Mucosa of descending colon (tissue), 3 donors: ENCODE measurements around the gene KLRF1. TPM values are rescaled to one million over a fixed set of nuclear protein-coding genes. Genes with fewer than 3 reads are reported as not detected.

Experiments used
- ATAC-seq: fragments of 200-7000 bp; cut with Tn5 transposase; one replicate; pipeline ENCODE4 v1.9.1; 2020; ENCODE audit warnings: mild to moderate bottlenecking, moderate library complexity
- DNase-seq, 3 donors: peaks; one replicate each; pipeline ENCODE4 v3.0.0-alpha.2; 2020
- H3K36me3 ChIP-seq: fragments of 200-600 bp; one replicate; pipeline ENCODE4 v1.8.0; 2021; ENCODE audit warnings: low read depth, mild to moderate bottlenecking
- H3K4me1 ChIP-seq: fragments of 200-600 bp; one replicate; pipeline ENCODE4 v1.8.0; 2021; ENCODE audit warnings: low read depth, mild to moderate bottlenecking
- H3K4me3 ChIP-seq: fragments of 200-600 bp; one replicate; pipeline ENCODE4 v1.8.0; 2021; ENCODE audit warnings: mild to moderate bottlenecking
- H3K9me3 ChIP-seq: fragments of 200-600 bp; one replicate; pipeline ENCODE4 v1.8.0; 2021; ENCODE audit warnings: mild to moderate bottlenecking
- CTCF ChIP-seq: fragments of 200-600 bp; IDR thresholded peaks from one replicate; pipeline ENCODE4 v1.8.0; 2022; ENCODE audit warnings: antibody characterized with exemption, mild to moderate bottlenecking
- intact Hi-C, 2 donors: fragments of 100-400 bp; cut with DNase I in 1 of 2; cut with micrococcal nuclease in 1 of 2; formaldehyde crosslinking; loops; one replicate each; pipeline versions ENCODE4 v1.11.0 to v1.11.1; 2022; cut with DNase I, micrococcal nuclease
- total RNA-seq, 3 donors: library from RNA; stranded (reverse); fragmentation: NEBNext Ultra II Directional in 2 of 3; extraction: Animal tissue kit (Norgen Biotek cat#: 25700) in 2 of 3; gene quantifications; one replicate each; pipeline versions ENCODE4 v1.2.1 to v1.2.4, GENCODE V29; 2021 to 2023
- donor health status: DM: no; HTN: no; CAD: no; lungs with moderate emphysema.
- donor health status: DM: no; HTN: no; CAD: no.
- donor health status: DM: no; HTN: yes; CAD: no.

The KLRF1 gene
- total RNA-seq, 3 donors from 2014 or later, result 0.55 to 0.73 (median 0.58) TPM

GRCh38 chr12:9867531-9867930, 40.2 kb downstream of the KLRF1 start:
- no peaks in the 10 kb centered on the region for H3K36me3 ChIP-seq
- no peak for DNase-seq
- no peak for TF ChIP-seq CTCF
- intact Hi-C loops, result no loop called here
- no peak overlapping the region for H3K4me3 ChIP-seq
- no peaks in the 10 kb centered on the region for H3K9me3 ChIP-seq
- H3K4me1 ChIP-seq, result no peaks in the 10 kb centered on the region
- ATAC-seq, result no peak

DNA sequence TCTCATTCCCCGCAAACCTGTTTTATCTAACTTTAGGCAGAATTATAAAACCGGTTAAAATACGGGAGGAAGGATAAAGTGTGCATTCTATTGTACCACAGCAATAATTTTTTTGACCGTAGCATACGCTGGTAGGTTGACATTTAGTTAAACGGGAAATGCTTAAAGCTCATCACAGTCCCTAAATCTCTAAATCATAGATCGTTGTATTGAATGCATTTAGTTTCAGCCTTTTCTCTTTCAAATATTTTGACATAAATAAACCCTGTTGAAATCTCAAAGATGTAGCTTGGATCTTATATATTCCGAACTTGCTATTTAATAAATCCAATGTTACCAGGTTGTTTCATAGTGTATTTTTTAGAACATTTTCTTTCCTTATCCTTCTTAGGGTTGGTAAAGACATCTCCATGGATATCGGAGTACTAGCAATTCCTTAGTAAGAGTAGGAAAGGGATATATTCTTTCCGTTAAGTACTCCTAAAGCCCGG, 41.1 kb downstream of the KLRF1 start:
- Histone ChIP-seq H3K4me3 (peak overlapping the region; percentile 11), H3K4me1 (no peaks in the 10 kb centered on the region), H3K36me3 (no peaks in the 10 kb centered on the region), H3K9me3 (no peaks in the 10 kb centered on the region)
- TF ChIP-seq CTCF, result no peak
- intact Hi-C loops, result no loop called here
- ATAC-seq, result no peak
- DNase-seq, result no peak

- intact Hi-C loops, result no loop called here
- peak overlapping the region; percentile 11 for H3K4me3 ChIP-seq
- no peaks in the 10 kb centered on the region for H3K36me3 ChIP-seq
- no peak for ATAC-seq
- H3K9me3 ChIP-seq, result no peaks in the 10 kb centered on the region
- H3K4me1 ChIP-seq, result no peaks in the 10 kb centered on the region
- DNase-seq, result no peak
- no peak for TF ChIP-seq CTCF
These were observed 41.6 kb downstream of the KLRF1 start for GRCh38 chr12:9868951-9869306.

GRCh38 chr12:9869307-9870161, 42.3 kb downstream of the KLRF1 start, which contains the start of gene CLEC2B:
TSS of gene CLEC2B (minus strand) at chr12:9869354.
- TF ChIP-seq CTCF, result no peak
- peak within 1 kb of the TSS; percentile 11 for H3K4me3 ChIP-seq
- H3K4me1 ChIP-seq, result no peaks in the 10 kb centered on the region
- DNase-seq, result peak in 1 of 3 donors; percentile 22
- no peaks in the 10 kb centered on the region for H3K36me3 ChIP-seq
- H3K9me3 ChIP-seq, result no peaks in the 10 kb centered on the region
- ATAC-seq, result peak; percentile 88
- intact Hi-C loops, result no loop called here

- Histone ChIP-seq H3K4me1 (no peaks in the 10 kb centered on the region), H3K36me3 (no peaks in the 10 kb centered on the region), H3K9me3 (no peaks in the 10 kb centered on the region), H3K4me3 (no peak overlapping the region)
- no peak for TF ChIP-seq CTCF
- no peak for ATAC-seq
- DNase-seq, result no peak
- intact Hi-C loops, result no loop called here
These were observed 43.1 kb downstream of the KLRF1 start for GRCh38 chr12:9870286-9870866.
